ENCODE data around the gene USP8. TPM values are rescaled to one million over a fixed set of nuclear protein-coding genes. Genes with fewer than 3 reads are reported as not detected.

The USP8 gene
- polyA plus RNA-seq, 1 donor from 2014 or later = 31.8 TPM

GRCh38 chr15:50513001-50513400 lies 88.8 kb downstream of the USP8 start:
- Histone ChIP-seq H3K9ac (ENCODE audit: low read length) (no peak overlapping the region), H3K4me2 (ENCODE audit: low read length) (no peak overlapping the region), H3K9me2 (ENCODE audit: insufficient read depth, low read length) (no peaks in the 10 kb centered on the region), H4K20me1 (ENCODE audit: insufficient read depth) (no peaks in the 10 kb centered on the region), H3K79me2 (replicated peaks; ENCODE audit: insufficient read depth, low read length) (no peaks in the 10 kb centered on the region), H3F3A (ENCODE audit: insufficient read depth, low read length, poor library complexity, severe bottlenecking) (no peaks in the 10 kb centered on the region), H3K27ac (ENCODE audit: low read length) (no peak overlapping the region), H3K36me3 (ENCODE audit: insufficient read depth, low read length) (peaks cover 4% of the 10 kb centered on the region), H2AFZ (ENCODE audit: low read depth, low read length) (no peak overlapping the region), H3K9me3 (ENCODE audit: low read length) (no peaks in the 10 kb centered on the region), H3K4me3 (ENCODE audit: low read length) (no peak overlapping the region), H3K27me3 (ENCODE audit: insufficient read depth, low read depth, low read length) (no peaks in the 10 kb centered on the region)
- TF ChIP-seq EZH2 (IDR thresholded peaks at IDR 0.05; ENCODE audit: borderline replicate concordance, insufficient read depth, low read length, poor library complexity, severe bottlenecking) = no peak
- TF ChIP-seq TAF1 (IDR thresholded peaks at IDR 0.05; ENCODE audit: low read depth) = no peak
- TF ChIP-seq POLR2AphosphoS5 (IDR thresholded peaks at IDR 0.05) = no peak
- TF ChIP-seq MXI1 (conservative IDR thresholded peaks at IDR 0.05; ENCODE audit: poor library complexity, severe bottlenecking) = no peak
- TF ChIP-seq SMC3 (conservative IDR thresholded peaks at IDR 0.05; ENCODE audit: poor library complexity) = no peak

DNA sequence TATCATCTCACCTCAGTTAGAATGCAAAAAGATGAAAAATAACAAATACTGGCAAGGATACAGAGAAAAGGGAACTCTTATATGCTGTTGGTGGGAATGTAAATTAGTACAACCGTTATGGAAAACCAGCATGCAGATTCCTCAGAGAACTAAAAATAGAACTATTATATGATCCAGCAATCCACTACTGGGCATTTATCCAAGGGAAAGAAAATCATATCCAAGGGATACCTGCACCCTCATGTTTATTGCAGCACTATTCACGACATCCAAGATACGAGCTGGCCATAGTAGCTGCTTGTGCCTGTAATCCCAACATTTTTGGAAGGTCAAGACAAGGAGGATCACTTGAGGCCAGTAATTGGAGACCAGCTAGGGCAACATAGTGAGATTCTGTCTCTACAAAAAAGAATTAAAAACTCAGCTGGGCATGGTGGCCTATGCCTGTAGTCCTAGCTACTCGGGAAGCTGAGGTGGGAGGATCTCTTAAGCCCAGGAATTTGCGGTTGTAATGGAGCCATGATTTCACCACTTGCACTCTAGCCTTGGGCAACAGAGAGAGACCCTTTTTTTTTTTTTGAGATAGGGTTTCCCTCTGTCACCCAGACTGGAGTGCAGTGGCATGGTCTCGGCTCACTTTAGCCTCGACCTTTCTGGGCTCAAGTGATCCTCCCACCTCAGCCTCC lies 95.7 kb downstream of the USP8 start:
- Histone ChIP-seq H3K9ac (ENCODE audit: low read length) (no peak overlapping the region), H3K36me3 (ENCODE audit: insufficient read depth, low read length) (no peaks in the 10 kb centered on the region), H3F3A (ENCODE audit: insufficient read depth, low read length, poor library complexity, severe bottlenecking) (no peaks in the 10 kb centered on the region), H3K27ac (ENCODE audit: low read length) (no peak overlapping the region), H2AFZ (ENCODE audit: low read depth, low read length) (no peak overlapping the region), H3K4me2 (ENCODE audit: low read length) (no peak overlapping the region), H3K4me3 (ENCODE audit: low read length) (no peak overlapping the region), H3K27me3 (ENCODE audit: insufficient read depth, low read depth, low read length) (no peaks in the 10 kb centered on the region), H3K79me2 (replicated peaks; ENCODE audit: insufficient read depth, low read length) (no peaks in the 10 kb centered on the region), H3K9me3 (ENCODE audit: low read length) (no peaks in the 10 kb centered on the region), H3K9me2 (ENCODE audit: insufficient read depth, low read length) (no peaks in the 10 kb centered on the region), H4K20me1 (ENCODE audit: insufficient read depth) (no peaks in the 10 kb centered on the region)
- TF ChIP-seq CTCF (IDR thresholded peaks at IDR 0.05; ENCODE audit: poor library complexity, severe bottlenecking) (no peak), EP300 (conservative IDR thresholded peaks at IDR 0.05; ENCODE audit: poor library complexity, severe bottlenecking) (no peak), SMC3 (conservative IDR thresholded peaks at IDR 0.05; ENCODE audit: poor library complexity) (no peak), RAD21 (conservative IDR thresholded peaks at IDR 0.05) (no peak), POLR2AphosphoS5 (IDR thresholded peaks at IDR 0.05) (no peak), EZH2 (IDR thresholded peaks at IDR 0.05; ENCODE audit: borderline replicate concordance, insufficient read depth, low read length, poor library complexity, severe bottlenecking) (no peak), TAF1 (IDR thresholded peaks at IDR 0.05; ENCODE audit: low read depth) (no peak)
- TF ChIP-seq, protein P1, sequence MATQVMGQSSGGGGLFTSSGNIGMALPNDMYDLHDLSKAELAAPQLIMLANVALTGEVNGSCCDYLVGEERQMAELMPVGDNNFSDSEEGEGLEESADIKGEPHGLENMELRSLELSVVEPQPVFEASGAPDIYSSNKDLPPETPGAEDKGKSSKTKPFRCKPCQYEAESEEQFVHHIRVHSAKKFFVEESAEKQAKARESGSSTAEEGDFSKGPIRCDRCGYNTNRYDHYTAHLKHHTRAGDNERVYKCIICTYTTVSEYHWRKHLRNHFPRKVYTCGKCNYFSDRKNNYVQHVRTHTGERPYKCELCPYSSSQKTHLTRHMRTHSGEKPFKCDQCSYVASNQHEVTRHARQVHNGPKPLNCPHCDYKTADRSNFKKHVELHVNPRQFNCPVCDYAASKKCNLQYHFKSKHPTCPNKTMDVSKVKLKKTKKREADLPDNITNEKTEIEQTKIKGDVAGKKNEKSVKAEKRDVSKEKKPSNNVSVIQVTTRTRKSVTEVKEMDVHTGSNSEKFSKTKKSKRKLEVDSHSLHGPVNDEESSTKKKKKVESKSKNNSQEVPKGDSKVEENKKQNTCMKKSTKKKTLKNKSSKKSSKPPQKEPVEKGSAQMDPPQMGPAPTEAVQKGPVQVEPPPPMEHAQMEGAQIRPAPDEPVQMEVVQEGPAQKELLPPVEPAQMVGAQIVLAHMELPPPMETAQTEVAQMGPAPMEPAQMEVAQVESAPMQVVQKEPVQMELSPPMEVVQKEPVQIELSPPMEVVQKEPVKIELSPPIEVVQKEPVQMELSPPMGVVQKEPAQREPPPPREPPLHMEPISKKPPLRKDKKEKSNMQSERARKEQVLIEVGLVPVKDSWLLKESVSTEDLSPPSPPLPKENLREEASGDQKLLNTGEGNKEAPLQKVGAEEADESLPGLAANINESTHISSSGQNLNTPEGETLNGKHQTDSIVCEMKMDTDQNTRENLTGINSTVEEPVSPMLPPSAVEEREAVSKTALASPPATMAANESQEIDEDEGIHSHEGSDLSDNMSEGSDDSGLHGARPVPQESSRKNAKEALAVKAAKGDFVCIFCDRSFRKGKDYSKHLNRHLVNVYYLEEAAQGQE (IDR thresholded peaks at IDR 0.05; ENCODE audit: borderline replicate concordance) = no peak
